Omental fat pad (tissue), 4 donors: Measurements from ENCODE around the gene AAR2. TPM values are rescaled to one million over a fixed set of nuclear protein-coding genes. Genes with fewer than 3 reads are reported as not detected.
A peak's percentile ranks its signal among the peaks of the same experiment; 100 is the strongest.

Experiments
- ATAC-seq: fragments of 150-250 bp; one replicate; pipeline ENCODE4 v1.9.1; 2016; ENCODE audit warnings: mild to moderate bottlenecking, moderate library complexity; ENCODE audit not compliant: low FRiP score
- DNase-seq: peaks from one replicate; pipeline ENCODE4 v3.0.0-alpha.2; 2019; ENCODE audit warnings: low spot score
- CTCF ChIP-seq, 3 donors: fragments of 450-650 bp; IDR thresholded peaks; one replicate each; pipeline ENCODE4 v1.5.1; 2016 to 2017; ENCODE audit warnings: antibody characterized with exemption in 3 of 3, mild to moderate bottlenecking in 3 of 3, moderate library complexity in 2 of 3
- total RNA-seq, 4 donors: library from RNA; depleted of rRNA; stranded (reverse); fragments of >200 nt; gene quantifications; one replicate each; pipeline ENCODE4 v1.1.0, GENCODE V29; 2016

The AAR2 gene
- total RNA-seq, 4 donors from 2014 or later = 30.8 to 40.5 (median 32.3) TPM

GRCh38 chr20:36201198-36201597 is 35.1 kb upstream of the AAR2 start:
- ATAC-seq (no peak), DNase-seq (no peak)
- TF ChIP-seq CTCF (IDR thresholded peaks at IDR 0.05) = no peak

- DNase-seq = peak; percentile 58
Observed at GRCh38 chr20:36202891-36203338, 33.4 kb upstream of the AAR2 start.

GRCh38 chr20:36203861-36204260 is 32.4 kb upstream of the AAR2 start:
- no peak for TF ChIP-seq CTCF (IDR thresholded peaks at IDR 0.05)
- DNase-seq = no peak
- ATAC-seq = no peak

More at GRCh38 chr20:36202891-36203338, 33.4 kb upstream of the AAR2 start:
- ATAC-seq = no peak
- TF ChIP-seq CTCF (IDR thresholded peaks at IDR 0.05) = peak in 2 of 3 donors; percentile 24 to 43

DNA sequence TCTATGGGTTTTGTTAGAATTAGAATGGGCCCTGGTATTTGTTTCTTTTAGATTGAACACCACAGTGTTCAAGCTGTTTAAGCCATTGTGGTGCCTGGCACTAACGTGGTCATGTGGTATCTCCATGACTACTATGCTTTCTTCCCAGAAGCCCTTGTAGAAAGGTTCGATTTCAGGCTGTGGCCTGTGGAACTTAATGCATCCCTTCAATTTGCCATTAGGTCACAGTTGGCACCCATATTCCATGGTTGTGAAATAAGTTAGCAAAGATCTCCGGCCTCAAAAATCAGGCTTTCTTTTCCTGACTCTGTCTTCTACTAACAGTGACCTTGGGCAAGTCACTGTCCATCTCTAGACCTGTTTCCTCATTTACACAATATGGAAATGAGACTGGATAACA is 31.3 kb upstream of the AAR2 start:
- ATAC-seq (no peak), DNase-seq (no peak)
- TF ChIP-seq CTCF (IDR thresholded peaks at IDR 0.05) = no peak

- DNase-seq (no peak), ATAC-seq (no peak)
- no peak for TF ChIP-seq CTCF (IDR thresholded peaks at IDR 0.05)
Observed at GRCh38 chr20:36206068-36206467, 30.2 kb upstream of the AAR2 start.

DNA sequence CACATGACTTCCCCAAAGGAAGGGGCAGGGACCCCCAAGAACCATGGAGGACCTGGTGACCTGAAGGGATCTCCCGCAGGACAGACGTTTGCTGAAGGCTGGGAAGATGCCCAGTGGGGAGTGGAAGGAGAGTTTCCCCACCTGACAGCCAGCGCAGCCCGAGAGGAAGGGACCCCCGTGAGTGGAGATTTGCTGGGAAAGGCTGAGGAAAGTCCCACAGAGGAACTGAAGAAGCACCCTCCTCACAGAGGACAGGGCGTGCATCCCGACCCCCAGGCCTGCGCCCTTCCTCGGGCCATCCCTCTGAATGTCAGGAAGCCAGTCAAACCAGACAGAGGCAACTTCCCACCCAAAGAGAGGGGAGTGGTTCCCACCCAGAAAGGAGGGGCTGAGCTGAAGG is 29.6 kb upstream of the AAR2 start:
- TF ChIP-seq CTCF (IDR thresholded peaks at IDR 0.05) = no peak
- no peak for ATAC-seq
- DNase-seq = no peak

GRCh38 chr20:36207602-36208001 is 28.7 kb upstream of the AAR2 start:
- ATAC-seq (no peak), DNase-seq (no peak)
- no peak for TF ChIP-seq CTCF (IDR thresholded peaks at IDR 0.05)
